ENCODE measurements around the gene BNIPL.

BNIPL gene

GRCh38 chr1:151010346-151010726 lies 26.1 kb upstream of the BNIPL start:
- no peak overlapping the region for H3K4me2 ChIP-seq (ENCODE audit: low read depth, low read length)

GRCh38 chr1:151011154-151011850 lies 25.1 kb upstream of the BNIPL start:
- Histone ChIP-seq H2AFZ (ENCODE audit: low read length) (no peak overlapping the region), H3K4me3 (ENCODE audit: low read length) (no peak overlapping the region), H4K20me1 (ENCODE audit: insufficient read depth, low read length) (no peaks in the 10 kb centered on the region), H3K9me3 (replicated peaks; ENCODE audit: insufficient read depth, low read length) (no peaks in the 10 kb centered on the region), H3K79me2 (ENCODE audit: low read length) (peaks cover 16% of the 10 kb centered on the region; the same call in 1 of the 2 replicates), H3K36me3 (replicated peaks; ENCODE audit: insufficient read depth, low read length) (no peaks in the 10 kb centered on the region), H3K27me3 (replicated peaks; ENCODE audit: insufficient read depth, low read length) (no peaks in the 10 kb centered on the region), H3K9me2 (replicated peaks; ENCODE audit: insufficient read depth, low read length) (no peaks in the 10 kb centered on the region), H3K4me1 (ENCODE audit: low read length) (peaks cover 15% of the 10 kb centered on the region), H3K4me2 (ENCODE audit: low read depth, low read length) (no peak overlapping the region), H3K9ac (ENCODE audit: low read length) (no peak overlapping the region), H3K27ac (ENCODE audit: low read length) (no peak overlapping the region), H3F3A (ENCODE audit: insufficient read depth, low read length) (peaks cover 16% of the 10 kb centered on the region)
- DNase-seq, result no peak
- TF ChIP-seq CTCF (IDR thresholded peaks at IDR 0.05; ENCODE audit: low read length), result no peak
- TF ChIP-seq EZH2phosphoT487 (IDR thresholded peaks at IDR 0.05; ENCODE audit: low read length), result no peak
- no peak for TF ChIP-seq EZH2 (optimal IDR thresholded peaks at IDR 0.05; ENCODE audit: low read depth, low read length)

More at GRCh38 chr1:151010346-151010726, 26.1 kb upstream of the BNIPL start:
- H3K4me3 ChIP-seq (ENCODE audit: low read length), result no peak overlapping the region
- no peaks in the 10 kb centered on the region for H4K20me1 ChIP-seq (ENCODE audit: insufficient read depth, low read length)
- H3K9me2 ChIP-seq (replicated peaks; ENCODE audit: insufficient read depth, low read length), result no peaks in the 10 kb centered on the region
- no peaks in the 10 kb centered on the region for H3K36me3 ChIP-seq (replicated peaks; ENCODE audit: insufficient read depth, low read length)
- no peak for DNase-seq
- no peak overlapping the region for H3K9ac ChIP-seq (ENCODE audit: low read length)
- H3K27ac ChIP-seq (ENCODE audit: low read length), result no peak overlapping the region
- H3F3A ChIP-seq (ENCODE audit: insufficient read depth, low read length), result peaks cover 21% of the 10 kb centered on the region
- no peak for TF ChIP-seq CTCF (IDR thresholded peaks at IDR 0.05; ENCODE audit: low read length)
- TF ChIP-seq EZH2 (optimal IDR thresholded peaks at IDR 0.05; ENCODE audit: low read depth, low read length), result no peak
- TF ChIP-seq EZH2phosphoT487 (IDR thresholded peaks at IDR 0.05; ENCODE audit: low read length), result no peak
- H3K9me3 ChIP-seq (replicated peaks; ENCODE audit: insufficient read depth, low read length), result no peaks in the 10 kb centered on the region
- peaks cover 20% of the 10 kb centered on the region for H3K4me1 ChIP-seq (ENCODE audit: low read length)
- no peaks in the 10 kb centered on the region for H3K27me3 ChIP-seq (replicated peaks; ENCODE audit: insufficient read depth, low read length)
- no peak overlapping the region for H2AFZ ChIP-seq (ENCODE audit: low read length)
- peaks cover 21% of the 10 kb centered on the region; the same call in 1 of the 2 replicates for H3K79me2 ChIP-seq (ENCODE audit: low read length)

GRCh38 chr1:151012684-151013471 lies 23.5 kb upstream of the BNIPL start:
- Histone ChIP-seq H3K9ac (ENCODE audit: low read length) (no peak overlapping the region), H2AFZ (ENCODE audit: low read length) (no peak overlapping the region), H3K9me3 (replicated peaks; ENCODE audit: insufficient read depth, low read length) (no peaks in the 10 kb centered on the region), H3F3A (ENCODE audit: insufficient read depth, low read length) (peaks cover 2% of the 10 kb centered on the region), H3K27ac (ENCODE audit: low read length) (no peak overlapping the region), H3K4me2 (ENCODE audit: low read depth, low read length) (no peak overlapping the region), H3K4me3 (ENCODE audit: low read length) (no peak overlapping the region), H3K4me1 (ENCODE audit: low read length) (peaks cover 9% of the 10 kb centered on the region), H3K36me3 (replicated peaks; ENCODE audit: insufficient read depth, low read length) (no peaks in the 10 kb centered on the region), H3K9me2 (replicated peaks; ENCODE audit: insufficient read depth, low read length) (no peaks in the 10 kb centered on the region), H3K79me2 (ENCODE audit: low read length) (peaks cover 16% of the 10 kb centered on the region; the same call in 1 of the 2 replicates), H3K27me3 (replicated peaks; ENCODE audit: insufficient read depth, low read length) (no peaks in the 10 kb centered on the region), H4K20me1 (ENCODE audit: insufficient read depth, low read length) (no peaks in the 10 kb centered on the region)
- no peak for DNase-seq
- no peak for TF ChIP-seq EZH2phosphoT487 (IDR thresholded peaks at IDR 0.05; ENCODE audit: low read length)
- no peak for TF ChIP-seq EZH2 (optimal IDR thresholded peaks at IDR 0.05; ENCODE audit: low read depth, low read length)
- no peak for TF ChIP-seq CTCF (IDR thresholded peaks at IDR 0.05; ENCODE audit: low read length)
